ENCODE data around the gene EFNA4. TPM values are rescaled to one million over a fixed set of nuclear protein-coding genes. Genes with fewer than 3 reads are reported as not detected.

Gene EFNA4
- total RNA-seq, 2 donors from 2014 or later, result 1.9 to 2.8 TPM

- DNase-seq (ENCODE audit: low spot score), result peak; percentile 70
- Histone ChIP-seq H3K27me3 (replicated peaks; ENCODE audit: insufficient read depth) (no peaks in the 10 kb centered on the region), H3K9me3 (no peaks in the 10 kb centered on the region), H3K36me3 (no peaks in the 10 kb centered on the region), H3K27ac (peak overlapping the region; percentile 61 to 95), H3K4me1 (ENCODE audit: control insufficient read depth in 1 of 2, low read depth in 2 of 2) (peaks cover 12 to 13% of the 10 kb centered on the region in 2 donors), H3K4me3 (peak overlapping the region; percentile 80)
- peak; percentile 87 for ATAC-seq (ENCODE audit: insufficient number of reproducible peaks, low FRiP score, low read depth)
- TF ChIP-seq CTCF (IDR thresholded peaks at IDR 0.05), result peak; percentile 98
Measured at GRCh38 chr1:155017041-155017945, 46.2 kb upstream of the EFNA4 start.

- ATAC-seq (ENCODE audit: insufficient number of reproducible peaks, low FRiP score, low read depth) (peak; percentile 31), DNase-seq (ENCODE audit: low spot score) (no peak)
- Histone ChIP-seq H3K27ac (peak overlapping the region in 1 of 2 donors; percentile 95), H3K27me3 (replicated peaks; ENCODE audit: insufficient read depth) (no peaks in the 10 kb centered on the region), H3K4me3 (peak overlapping the region; percentile 80), H3K36me3 (no peaks in the 10 kb centered on the region), H3K4me1 (ENCODE audit: control insufficient read depth in 1 of 2, low read depth in 2 of 2) (peaks cover 8 to 10% of the 10 kb centered on the region in 2 donors), H3K9me3 (no peaks in the 10 kb centered on the region)
- no peak for TF ChIP-seq CTCF (IDR thresholded peaks at IDR 0.05)
Measured at GRCh38 chr1:155017946-155018316, 45.6 kb upstream of the EFNA4 start.

GRCh38 chr1:155018617-155019348, 44.8 kb upstream of the EFNA4 start:
- peaks cover 8 to 10% of the 10 kb centered on the region in 2 donors for H3K4me1 ChIP-seq (ENCODE audit: control insufficient read depth in 1 of 2, low read depth in 2 of 2)

GRCh38 chr1:155019377-155020245, 43.9 kb upstream of the EFNA4 start:
- DNase-seq (ENCODE audit: low spot score) (no peak), ATAC-seq (ENCODE audit: insufficient number of reproducible peaks, low FRiP score, low read depth) (no peak)
- Histone ChIP-seq H3K27ac (no peak overlapping the region), H3K27me3 (replicated peaks; ENCODE audit: insufficient read depth) (no peaks in the 10 kb centered on the region), H3K36me3 (no peaks in the 10 kb centered on the region), H3K4me1 (ENCODE audit: control insufficient read depth in 1 of 2, low read depth in 2 of 2) (peaks cover 8 to 10% of the 10 kb centered on the region in 2 donors), H3K4me3 (no peak overlapping the region), H3K9me3 (no peaks in the 10 kb centered on the region)
- TF ChIP-seq CTCF (IDR thresholded peaks at IDR 0.05), result no peak

More at GRCh38 chr1:155018617-155019348, 44.8 kb upstream of the EFNA4 start:
- no peak for TF ChIP-seq CTCF (IDR thresholded peaks at IDR 0.05)
- H3K27me3 ChIP-seq (replicated peaks; ENCODE audit: insufficient read depth), result no peaks in the 10 kb centered on the region
- H3K36me3 ChIP-seq, result no peaks in the 10 kb centered on the region
- no peak overlapping the region for H3K27ac ChIP-seq
- ATAC-seq (ENCODE audit: insufficient number of reproducible peaks, low FRiP score, low read depth) (no peak), DNase-seq (ENCODE audit: low spot score) (no peak)
- H3K4me3 ChIP-seq, result no peak overlapping the region
- H3K9me3 ChIP-seq, result no peaks in the 10 kb centered on the region

Data from thoracic aorta (tissue), 2 donors.